GM18505 (cell line): ENCODE data around the gene NAB2.
A peak's percentile ranks its signal among the peaks of the same experiment; 100 is the strongest.

Experiments used
- ATAC-seq: cut with Tn5 transposase; IDR thresholded peaks from one replicate; pipeline ENCODE4 v1.9.1; 2021; ENCODE audit not compliant: unreplicated experiment
- POLR2A ChIP-seq: IDR thresholded peaks from 4 replicates; pipeline ENCODE4 v1.6.1; 2011; ENCODE audit warnings: borderline replicate concordance; ENCODE audit not compliant: insufficient read depth, insufficient read length; ENCODE audit errors: extremely low read depth

Gene NAB2, protein sequence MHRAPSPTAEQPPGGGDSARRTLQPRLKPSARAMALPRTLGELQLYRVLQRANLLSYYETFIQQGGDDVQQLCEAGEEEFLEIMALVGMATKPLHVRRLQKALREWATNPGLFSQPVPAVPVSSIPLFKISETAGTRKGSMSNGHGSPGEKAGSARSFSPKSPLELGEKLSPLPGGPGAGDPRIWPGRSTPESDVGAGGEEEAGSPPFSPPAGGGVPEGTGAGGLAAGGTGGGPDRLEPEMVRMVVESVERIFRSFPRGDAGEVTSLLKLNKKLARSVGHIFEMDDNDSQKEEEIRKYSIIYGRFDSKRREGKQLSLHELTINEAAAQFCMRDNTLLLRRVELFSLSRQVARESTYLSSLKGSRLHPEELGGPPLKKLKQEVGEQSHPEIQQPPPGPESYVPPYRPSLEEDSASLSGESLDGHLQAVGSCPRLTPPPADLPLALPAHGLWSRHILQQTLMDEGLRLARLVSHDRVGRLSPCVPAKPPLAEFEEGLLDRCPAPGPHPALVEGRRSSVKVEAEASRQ

DNA sequence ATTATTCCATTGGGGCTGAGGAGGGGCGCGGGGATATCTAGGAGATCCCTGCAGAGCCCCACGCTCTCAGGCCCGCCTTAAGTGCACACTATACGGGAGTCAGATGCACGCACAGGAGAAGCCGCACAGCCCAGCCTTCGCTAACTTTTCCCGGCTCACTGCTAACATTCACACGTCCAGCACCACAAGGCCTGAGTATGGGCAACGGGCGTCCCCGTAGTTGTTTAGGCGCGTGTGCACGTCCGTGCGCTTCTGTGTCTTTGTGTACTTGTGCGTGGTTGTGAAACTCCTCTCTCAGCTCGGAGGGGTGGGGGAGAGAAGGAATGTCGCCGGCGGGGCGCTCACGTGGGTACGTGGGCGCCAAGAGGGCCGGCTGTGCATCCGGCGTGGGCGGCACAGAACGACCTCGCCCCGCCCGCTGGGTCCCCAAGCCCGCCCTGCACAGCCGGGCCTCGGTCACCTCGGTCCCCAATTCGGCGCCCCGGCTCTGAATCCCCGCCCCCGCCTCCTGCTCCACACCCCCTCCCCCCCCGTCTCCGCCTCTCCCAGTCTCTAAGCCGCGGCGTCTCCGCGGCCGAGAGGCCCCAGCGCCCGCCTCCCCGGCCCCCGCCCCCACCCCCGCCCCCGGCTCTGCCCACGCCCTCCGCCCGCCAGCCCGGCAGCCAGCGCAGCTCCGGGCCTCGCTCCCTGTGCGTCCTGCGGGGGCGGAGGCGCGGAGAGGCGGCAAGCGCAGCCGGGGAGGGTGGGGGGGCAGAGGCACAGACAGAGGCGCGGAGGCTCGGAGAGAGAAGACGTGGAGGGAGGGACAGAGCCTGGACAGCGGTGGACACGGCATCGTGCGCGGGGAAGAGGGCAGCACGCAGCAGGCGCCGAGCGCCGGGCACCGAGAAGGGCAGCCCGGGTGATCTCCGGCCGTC is at the start of gene NAB2:
Gene NAB2 (plus strand): TSS at position 761 of the 917 bp plus-strand sequence. CDS start 158 bp downstream, outside the sequence.
- peak; percentile 60 for ATAC-seq
- TF ChIP-seq POLR2A = peak; percentile 68

DNA sequence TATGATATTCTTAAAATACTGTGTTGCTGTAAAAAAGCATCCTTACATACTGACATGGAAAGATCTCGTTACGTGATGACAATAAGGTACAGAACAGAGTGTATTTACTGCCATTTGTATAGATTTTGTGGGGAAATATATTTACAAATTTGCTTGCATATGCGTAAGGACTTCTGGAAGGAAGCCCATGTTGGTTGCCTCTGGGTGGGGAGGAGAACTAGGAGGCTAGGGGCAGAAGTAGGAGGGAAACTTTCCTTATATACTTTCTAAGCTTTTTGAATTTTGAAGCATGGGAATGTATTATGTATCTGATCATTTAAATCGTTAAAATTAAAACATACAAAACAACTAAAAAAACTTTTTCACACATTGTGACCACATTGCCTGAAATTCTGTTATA is 48.7 kb upstream of the NAB2 start:
- ATAC-seq = no peak
- TF ChIP-seq POLR2A = no peak

DNA sequence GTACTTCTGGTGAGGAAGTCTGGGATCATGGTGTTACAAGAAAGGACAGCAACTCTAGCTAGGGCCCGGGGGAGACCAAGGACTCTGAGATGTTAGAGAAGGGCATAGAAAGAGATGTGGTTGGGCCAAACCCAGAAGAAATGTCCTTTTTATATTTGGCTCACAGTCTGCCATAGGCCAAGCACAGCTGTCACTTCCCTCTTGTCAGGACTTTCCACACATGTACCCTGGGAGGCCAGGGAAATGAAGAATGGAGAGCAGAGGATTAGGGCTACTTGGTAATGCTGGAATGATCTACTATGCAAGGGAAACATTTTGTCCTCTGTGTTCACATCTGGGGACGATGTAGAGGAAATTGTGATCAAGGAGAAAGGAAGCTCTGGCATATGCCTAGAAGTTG is 48.2 kb upstream of the NAB2 start:
- ATAC-seq = no peak
- TF ChIP-seq POLR2A = no peak

DNA sequence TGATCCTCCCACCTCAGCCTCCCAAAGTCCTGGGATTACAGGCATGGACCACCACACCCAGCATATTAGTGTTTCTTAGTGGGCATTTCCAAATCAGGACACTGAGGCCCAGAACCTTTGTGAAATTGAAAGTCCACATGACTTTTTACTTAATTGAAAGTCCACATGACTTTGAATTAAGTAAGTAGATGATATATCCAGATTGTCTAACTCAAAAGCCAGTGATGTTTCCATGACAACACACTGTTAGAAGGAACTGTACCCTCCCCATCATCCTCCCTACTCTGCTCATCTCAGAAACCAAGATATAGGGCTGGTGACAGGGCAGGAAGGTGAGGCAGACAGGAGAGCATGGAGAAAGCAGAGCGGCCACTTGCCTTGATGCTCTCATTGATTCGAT is 46.2 kb upstream of the NAB2 start:
- ATAC-seq = no peak
- no peak for TF ChIP-seq POLR2A

DNA sequence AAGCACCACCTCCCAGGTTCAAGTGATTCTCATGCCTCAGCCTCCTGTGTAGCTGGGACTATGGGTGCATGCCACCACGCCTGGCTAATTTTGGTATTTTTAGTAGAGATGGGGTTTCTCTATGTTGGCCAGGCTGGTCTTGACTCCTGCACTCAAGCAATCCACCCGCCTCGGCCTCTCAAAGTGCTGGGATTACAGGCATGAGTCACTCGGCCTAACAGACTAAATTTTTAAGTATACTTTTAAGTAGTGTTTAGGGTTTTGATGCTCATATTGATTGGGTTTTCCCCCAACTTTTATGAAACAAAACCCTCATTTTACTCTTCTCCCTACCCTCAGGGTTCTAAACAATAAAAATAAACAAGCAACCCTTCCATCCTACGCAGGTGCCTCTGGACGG is 44.4 kb upstream of the NAB2 start:
- no peak for ATAC-seq
- TF ChIP-seq POLR2A = no peak

DNA sequence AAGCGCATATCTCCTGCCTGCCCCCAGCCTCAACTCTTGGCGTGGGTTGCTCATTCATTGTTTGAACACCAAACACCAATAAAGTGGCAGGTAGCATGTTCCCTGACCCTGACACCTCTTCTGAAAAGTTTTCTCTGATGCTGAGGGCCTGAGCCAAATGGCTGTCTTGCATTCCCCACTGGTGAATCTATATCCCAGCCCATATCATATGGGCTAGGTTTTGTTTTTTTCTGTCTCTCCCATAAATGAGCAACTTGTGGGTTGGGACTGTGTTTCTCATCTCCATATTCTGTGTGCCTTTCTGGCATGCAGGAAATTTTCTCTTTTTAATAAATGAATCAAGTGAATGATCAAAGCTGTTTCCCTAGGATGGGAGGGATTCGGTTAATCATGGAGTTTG is 44.0 kb upstream of the NAB2 start:
- no peak for TF ChIP-seq POLR2A
- ATAC-seq = no peak

DNA sequence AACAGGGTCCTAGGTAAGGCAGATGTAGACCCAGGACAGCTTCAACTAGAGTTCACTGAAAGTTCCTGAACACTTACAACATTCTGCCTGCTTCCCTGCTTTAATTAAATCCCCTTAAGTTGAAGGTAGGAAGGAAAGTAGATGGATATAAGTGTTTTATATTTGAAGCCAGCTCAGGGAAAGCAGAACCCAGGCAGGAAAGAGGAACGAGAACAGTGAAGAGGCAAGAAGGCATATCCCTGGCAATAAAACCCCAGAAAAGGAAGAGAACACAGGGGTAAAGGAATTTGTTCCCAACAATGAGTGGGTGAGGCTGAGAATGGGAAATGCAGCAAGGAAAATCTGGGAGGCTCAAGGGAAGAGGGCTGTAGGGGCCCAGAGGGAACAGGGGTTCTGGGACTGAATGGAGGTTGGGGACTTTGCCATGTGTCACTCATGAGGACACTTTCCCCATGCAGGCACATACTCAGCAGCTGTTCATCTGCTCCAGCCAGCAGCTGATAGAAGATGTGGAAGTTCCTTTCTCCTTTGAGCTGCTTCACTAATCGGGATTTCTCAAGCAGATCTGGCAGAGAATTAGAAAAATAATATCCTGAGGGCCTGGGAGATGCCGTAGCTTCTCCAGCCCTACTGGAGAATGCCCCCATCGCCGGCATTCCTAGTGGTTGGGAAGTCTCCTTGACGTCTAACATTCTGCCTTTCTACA is 42.7 kb upstream of the NAB2 start:
- ATAC-seq = no peak
- no peak for TF ChIP-seq POLR2A

DNA sequence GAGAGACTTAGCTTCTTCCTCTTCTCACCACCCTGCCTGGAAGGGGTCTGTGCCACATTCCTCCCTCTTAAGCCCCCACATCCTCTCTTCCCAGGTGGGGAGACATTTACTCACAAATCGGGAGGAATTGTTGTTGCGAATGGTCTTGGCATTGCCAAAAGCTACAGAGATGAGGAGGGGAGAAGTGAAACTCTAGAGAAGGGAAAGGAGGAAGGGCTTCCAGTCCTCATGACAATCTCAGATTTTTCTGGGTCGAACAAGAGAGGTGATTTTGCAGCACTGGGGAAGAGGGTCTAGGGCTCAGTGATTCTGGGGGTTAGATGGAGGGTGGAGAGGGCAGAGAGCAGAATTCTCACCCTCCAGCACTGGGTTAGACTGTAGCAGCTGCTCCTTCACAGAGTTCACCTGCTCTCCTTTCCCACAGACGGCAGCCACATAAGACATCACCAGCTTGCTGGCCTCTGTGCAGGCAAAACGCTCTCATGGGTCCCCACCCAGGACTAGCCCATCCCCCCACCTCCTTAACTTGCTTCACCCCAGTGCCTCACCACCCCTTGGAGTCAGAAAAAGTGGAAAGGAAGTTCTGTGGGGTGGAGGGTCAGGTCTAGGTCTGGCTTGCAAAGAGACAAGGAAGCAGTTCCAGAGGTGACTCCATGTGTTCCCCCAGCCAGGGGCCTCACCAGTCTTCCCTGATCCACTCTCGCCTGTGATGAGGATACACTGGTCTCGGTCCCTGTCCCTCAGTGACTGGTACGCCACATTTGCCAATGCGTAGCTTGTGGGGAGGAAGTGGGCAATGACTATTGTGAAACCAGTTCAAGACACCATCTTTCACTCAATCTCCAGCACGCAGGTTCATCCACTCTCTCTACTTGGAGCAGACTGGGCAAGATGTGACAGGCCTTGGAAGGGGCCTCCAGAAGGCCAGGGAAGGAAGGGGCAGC is 41.7 kb upstream of the NAB2 start:
- ATAC-seq = no peak
- TF ChIP-seq POLR2A = no peak

DNA sequence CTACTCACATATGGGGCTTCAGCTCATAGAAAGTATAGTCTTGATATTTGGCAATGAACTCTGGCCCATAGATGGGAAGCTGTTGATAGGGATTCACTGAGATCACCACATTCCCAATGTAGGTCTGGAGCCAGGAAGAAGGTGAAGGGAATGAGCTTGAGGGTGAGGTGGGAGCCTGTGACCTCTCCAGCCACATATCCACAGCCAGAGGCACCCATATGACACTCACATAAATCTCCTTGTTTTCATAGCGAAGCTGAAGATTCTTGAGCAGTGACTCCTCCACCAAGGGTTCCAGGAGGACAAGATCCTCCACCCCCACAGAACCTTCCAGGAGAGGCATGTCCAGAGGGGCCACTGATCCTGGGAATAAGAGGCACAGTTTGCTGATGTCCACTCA is 40.9 kb upstream of the NAB2 start:
- TF ChIP-seq POLR2A = no peak
- no peak for ATAC-seq

DNA sequence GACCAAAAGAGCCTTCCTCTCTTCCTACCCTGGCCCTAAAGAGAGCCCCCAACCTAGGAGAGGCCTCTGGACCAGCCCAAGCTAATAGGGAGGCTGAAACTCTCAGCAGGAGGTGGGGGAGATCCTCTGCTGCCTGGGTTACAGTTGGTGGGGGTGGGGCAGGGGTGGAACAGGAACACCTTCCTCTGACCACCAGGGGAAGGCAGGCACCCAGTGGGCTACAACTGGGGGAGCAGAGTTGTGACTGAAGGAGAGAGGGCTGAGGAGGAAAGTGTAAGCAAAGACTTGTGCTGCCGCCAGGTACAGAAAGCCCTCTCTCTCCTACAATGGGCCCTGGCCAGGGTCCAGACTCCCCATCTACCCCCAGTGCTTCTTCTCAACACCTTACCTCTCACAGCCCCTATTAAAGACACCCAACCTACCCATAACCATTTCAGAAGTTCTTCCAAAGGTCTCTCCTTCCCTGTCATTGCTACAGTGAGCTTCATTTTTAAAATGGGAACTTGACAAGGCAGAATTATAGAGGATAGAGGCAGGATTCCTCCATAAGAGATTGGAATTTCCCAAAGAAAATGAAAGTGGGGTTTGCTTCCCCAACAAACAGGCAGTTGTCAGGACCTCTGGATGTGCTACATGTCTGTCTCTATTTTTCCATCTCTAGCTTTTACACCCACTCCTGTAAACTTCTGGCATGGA is 40.3 kb upstream of the NAB2 start:
- no peak for ATAC-seq

DNA sequence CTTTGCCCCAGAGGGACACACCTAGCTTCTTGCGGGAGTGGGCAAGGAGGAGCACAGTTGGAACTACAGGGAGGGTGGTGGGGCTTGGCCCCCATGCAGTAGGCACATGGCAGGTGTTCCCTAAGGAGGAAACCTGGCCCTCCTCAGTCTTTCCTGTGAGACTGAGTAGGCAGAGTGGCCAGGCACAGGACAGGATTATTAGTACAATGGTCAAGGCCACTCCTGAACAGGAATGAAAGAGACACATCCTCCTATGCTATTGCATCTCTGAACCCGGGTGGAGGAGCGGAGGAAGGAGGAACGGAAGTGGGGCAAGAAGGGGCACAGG is 39.8 kb upstream of the NAB2 start:
- TF ChIP-seq POLR2A = no peak
- ATAC-seq = no peak

More for the DNA sequence above, 40.3 kb upstream of the NAB2 start:
- TF ChIP-seq POLR2A = no peak

DNA sequence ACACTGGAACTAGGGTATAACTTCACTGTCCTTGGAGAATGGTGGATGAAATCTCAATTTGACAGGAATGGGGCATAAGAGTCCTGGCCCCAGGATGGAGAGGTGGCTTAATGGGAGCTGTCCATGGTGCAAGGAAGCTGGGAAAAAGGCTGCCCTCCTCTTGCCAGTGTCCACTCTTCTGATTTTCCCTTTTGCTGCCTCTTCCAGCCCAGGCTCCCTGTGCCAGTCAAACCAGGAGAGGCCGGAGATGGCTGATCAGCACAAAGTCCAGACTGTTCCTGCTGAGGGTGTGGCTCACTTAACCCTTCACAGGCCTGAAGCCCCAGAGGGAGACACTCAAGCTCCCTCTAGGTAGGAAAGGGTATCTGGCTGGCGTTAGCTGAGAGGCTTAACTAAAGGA is 39.0 kb upstream of the NAB2 start, which contains the start of gene MYO1A:
Gene MYO1A (minus strand): TSS at position 240 of the 400 bp plus-strand sequence. CDS start 1,806 bp downstream, outside the sequence.
- ATAC-seq = no peak
- no peak for TF ChIP-seq POLR2A
